ENCODE results near the gene ARID1A.

DNA sequence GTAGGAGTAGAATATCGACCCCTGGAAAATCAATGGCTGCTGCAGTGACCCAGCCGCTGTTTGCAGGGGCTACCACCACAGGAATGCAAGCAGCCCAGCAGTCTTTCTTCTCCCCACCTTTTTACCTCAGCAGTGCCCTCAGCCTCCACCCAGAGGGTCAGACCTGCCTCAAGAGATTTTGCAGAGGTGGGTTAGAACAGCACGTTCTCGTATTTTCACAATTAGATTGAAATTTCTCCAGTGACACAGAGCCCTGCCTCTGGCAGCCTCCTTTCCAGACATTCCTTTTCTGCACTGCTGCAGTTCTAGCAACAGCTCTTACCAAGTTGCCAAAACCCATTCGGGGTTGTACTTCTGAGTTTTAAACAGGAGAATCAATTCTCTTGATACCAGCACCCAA, 53.6 kb downstream of the ARID1A start:
- TF ChIP-seq EZH2 (IDR thresholded peaks at IDR 0.05; ENCODE audit: insufficient read depth, poor library complexity, severe bottlenecking) (no peak), EZH2phosphoT487 (IDR thresholded peaks at IDR 0.05; ENCODE audit: insufficient read depth, low read depth) (no peak)
